CD8-positive, alpha-beta memory T cell (primary cell): ENCODE results near the gene STPG3. TPM values are rescaled to one million over a fixed set of nuclear protein-coding genes. Genes with fewer than 3 reads are reported as not detected.
"Not testable (repeated sequence)": the region's sequence is repeated elsewhere in the genome, so short reads cannot be mapped to it uniquely, and the experiment has no call there.

Source experiments
- CTCF ChIA-PET: fragments of 350-600 bp; sonication (Branson Sonifier 250); formaldehyde crosslinking; loops from one replicate; lab custom pipeline; 2021; ENCODE audit warnings: antibody characterized with exemption; lab: Charles Lee
- POLR2A ChIA-PET: fragments of 350-600 bp; sonication (Branson Sonifier 250); formaldehyde crosslinking; loops from one replicate; lab custom pipeline; 2021; ENCODE audit warnings: antibody characterized with exemption; lab: Charles Lee
- DNase-seq, 5 donors: peaks; one replicate each; pipeline versions ENCODE4 v3.0.0 to v3.0.0-alpha.2; 2020 to 2022; ENCODE audit warnings: mixed read lengths in 1 of 5
- H3K27ac ChIP-seq: one replicate; pipeline ENCODE4 v1.7.0; 2013; ENCODE audit warnings: low read depth, mild to moderate bottlenecking, low read length, moderate library complexity
- H3K27me3 ChIP-seq: 2 replicates; pipeline ENCODE4 v1.7.0; 2013; ENCODE audit warnings: low read length, mild to moderate bottlenecking; ENCODE audit not compliant: insufficient read depth, poor library complexity, severe bottlenecking
- H3K36me3 ChIP-seq: 2 replicates; pipeline ENCODE4 v1.7.0; 2013; ENCODE audit warnings: mild to moderate bottlenecking, low read length, moderate library complexity; ENCODE audit not compliant: insufficient read depth
- H3K4me1 ChIP-seq: 2 replicates; pipeline ENCODE4 v1.7.0; 2013; ENCODE audit warnings: mild to moderate bottlenecking, low read length, moderate library complexity; ENCODE audit not compliant: insufficient read depth
- H3K4me3 ChIP-seq: 2 replicates; pipeline ENCODE4 v1.7.0; 2013; ENCODE audit warnings: mild to moderate bottlenecking, low read length
- H3K9me3 ChIP-seq: 2 replicates; pipeline ENCODE4 v1.7.0; 2013; ENCODE audit warnings: mild to moderate bottlenecking, low read length
- H3K27ac Mint-ChIP-seq, 8 donors: one replicate each; pipeline ENCODE4 v1.8.0; 2020 to 2021; ENCODE audit warnings: mixed read lengths in 8 of 8, mild to moderate bottlenecking in 6 of 8, inconsistent platforms in 3 of 8, moderate library complexity in 3 of 8
- H3K27me3 Mint-ChIP-seq, 2 donors: one replicate each; pipeline ENCODE4 v1.8.0; 2020 to 2021; ENCODE audit warnings: mixed read lengths in 2 of 2, mild to moderate bottlenecking in 1 of 2, moderate library complexity in 1 of 2
- H3K36me3 Mint-ChIP-seq, 3 donors: one replicate each; pipeline ENCODE4 v1.8.0; 2020 to 2021; ENCODE audit warnings: mixed read lengths in 3 of 3, inconsistent platforms in 1 of 3, mild to moderate bottlenecking in 1 of 3
- H3K4me1 Mint-ChIP-seq, 3 donors: one replicate each; pipeline ENCODE4 v1.8.0; 2020 to 2021; ENCODE audit warnings: mixed read lengths in 3 of 3, inconsistent platforms in 1 of 3, mild to moderate bottlenecking in 1 of 3
- H3K4me3 Mint-ChIP-seq, 7 donors: one replicate each; pipeline ENCODE4 v1.8.0; 2020 to 2021; ENCODE audit warnings: mixed read lengths in 7 of 7, mild to moderate bottlenecking in 6 of 7, moderate library complexity in 4 of 7, inconsistent platforms in 2 of 7
- H3K9me3 Mint-ChIP-seq, 5 donors: one replicate each; pipeline ENCODE4 v1.8.0; 2020 to 2022; ENCODE audit warnings: mixed read lengths in 5 of 5, mild to moderate bottlenecking in 3 of 5, moderate library complexity in 2 of 5, inconsistent platforms in 1 of 5
- polyA plus RNA-seq: library from polyadenylated mRNA; unstranded; fragments of 300-500 nt; fragmentation: Illumina TruSeq; gene quantifications from one replicate; pipeline ENCODE4 v1.2.3, GENCODE V29; 2021
- total RNA-seq, 2 experiments: library from RNA; stranded (reverse); gene quantifications; one replicate each; pipeline ENCODE4 v1.2.3, GENCODE V29; 2021

STPG3 gene
- total and polyA plus RNA-seq, 3 experiments from 2014 or later, result 0.27 to 0.28 TPM; not detected in 1

DNA sequence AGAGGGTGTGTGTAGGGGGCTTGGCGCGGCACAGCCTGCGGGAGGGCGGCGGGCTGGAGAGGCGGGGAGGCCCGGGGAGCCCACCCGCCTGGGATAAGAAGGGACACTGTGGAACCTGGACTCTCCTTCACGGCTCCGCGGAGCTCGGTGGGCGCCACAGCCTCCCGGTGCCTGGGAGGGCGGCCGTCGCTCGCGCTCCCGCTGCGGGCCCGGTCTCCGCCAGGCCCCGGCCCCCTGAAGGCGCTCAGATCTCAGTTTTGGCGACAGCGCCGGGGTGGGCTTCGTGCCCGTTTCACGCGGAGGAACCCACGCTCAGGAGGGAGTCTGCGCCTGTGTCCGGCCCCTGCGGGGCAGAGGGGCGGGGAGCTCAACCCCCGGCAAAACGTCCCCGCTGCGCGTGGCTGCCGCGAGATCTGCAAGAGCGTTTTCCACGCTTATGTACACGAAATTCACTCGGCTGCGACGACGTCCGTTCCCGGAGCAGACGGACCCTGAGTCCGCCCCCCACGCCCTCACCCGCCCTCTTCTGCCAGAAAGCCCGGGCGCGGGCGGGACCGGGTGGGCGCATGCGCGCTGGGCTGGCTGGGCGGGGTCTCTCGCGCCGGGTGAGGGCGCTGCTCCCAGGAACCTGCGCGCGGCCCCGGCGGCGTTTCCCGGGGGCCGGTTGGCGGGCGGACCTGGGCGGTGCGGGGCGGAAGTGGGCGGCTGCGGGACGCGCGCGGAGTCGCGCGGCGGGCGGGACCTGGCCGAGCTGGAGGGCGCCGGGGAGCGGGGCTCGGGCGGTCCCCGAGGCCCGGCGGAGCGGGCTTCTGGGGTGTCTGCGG is 3.8 kb downstream of the STPG3 start, which contains the start of gene NELFB:
TSS of gene NELFB (plus strand) at position 704 of the 824 bp plus-strand sequence.
- ChIA-PET CTCF (interaction anchor here (1.2 to 6.2 kb wide), 6 partner anchors 14 to 169 kb away, joined by 3 to 43 read pairs (median 8); partner anchors contain the start of genes EXD3, NOXA1 and TUBB4B), POLR2A (interaction anchor here (1.0 to 5.4 kb wide), 5 partner anchors 13 to 160 kb away, joined by 3 to 83 read pairs (median 4); partner anchors contain the start of genes NDOR1, TMEM203, TPRN and TUBB4B)
- H3K36me3 ChIP-seq, result no peaks in the 10 kb centered on the region
- H3K4me3 ChIP-seq, result peak within 1 kb of the TSS; percentile 77
- Mint-ChIP-seq H3K36me3 (peaks cover 0 to 29% (median 0%) of the 10 kb centered on the region in 3 donors), H3K27ac (peak within 1 kb of the TSS in 7 of 8 donors; percentile 61 to 97 (median 84)), H3K9me3 (no peaks in the 10 kb centered on the region), H3K4me1 (peaks cover 8 to 25% (median 11%) of the 10 kb centered on the region in 3 donors), H3K27me3 (no peaks in the 10 kb centered on the region), H3K4me3 (peak within 1 kb of the TSS; percentile 86 to 96 (median 88))
- H3K27me3 ChIP-seq, result no peaks in the 10 kb centered on the region
- no peaks in the 10 kb centered on the region for H3K9me3 ChIP-seq
- DNase-seq, result peak; percentile 94 to 97 (median 95)
- peaks cover 18% of the 10 kb centered on the region for H3K4me1 ChIP-seq
- peak within 1 kb of the TSS; percentile 73 for H3K27ac ChIP-seq

GRCh38 chr9:137255448-137256114 is 4.5 kb downstream of the STPG3 start:
- Mint-ChIP-seq H3K4me1 (peaks cover 8 to 25% (median 11%) of the 10 kb centered on the region in 3 donors), H3K36me3 (peaks cover 0 to 29% (median 0%) of the 10 kb centered on the region in 3 donors), H3K4me3 (peak overlapping the region; percentile 86 to 93 (median 88)), H3K27me3 (no peaks in the 10 kb centered on the region), H3K27ac (peak overlapping the region in 6 of 8 donors; percentile 47 to 93 (median 70)), H3K9me3 (no peaks in the 10 kb centered on the region)
- peak in 1 of 5 donors; percentile 37 for DNase-seq
- ChIA-PET CTCF (interaction anchor here (1.4 to 6.2 kb wide), 5 partner anchors 15 to 168 kb away, joined by 5 to 43 read pairs (median 7); partner anchors contain the start of genes EXD3, NOXA1 and TUBB4B), POLR2A (interaction anchor here (1.2 to 5.4 kb wide), 2 partner anchors 14 to 55 kb away, joined by 3 to 83 read pairs; partner anchors contain the start of genes TPRN and TUBB4B)
- Histone ChIP-seq H3K27me3 (no peaks in the 10 kb centered on the region), H3K36me3 (no peaks in the 10 kb centered on the region), H3K27ac (peak overlapping the region; percentile 73), H3K4me3 (peak overlapping the region; percentile 72), H3K9me3 (no peaks in the 10 kb centered on the region), H3K4me1 (peaks cover 18% of the 10 kb centered on the region)

DNA sequence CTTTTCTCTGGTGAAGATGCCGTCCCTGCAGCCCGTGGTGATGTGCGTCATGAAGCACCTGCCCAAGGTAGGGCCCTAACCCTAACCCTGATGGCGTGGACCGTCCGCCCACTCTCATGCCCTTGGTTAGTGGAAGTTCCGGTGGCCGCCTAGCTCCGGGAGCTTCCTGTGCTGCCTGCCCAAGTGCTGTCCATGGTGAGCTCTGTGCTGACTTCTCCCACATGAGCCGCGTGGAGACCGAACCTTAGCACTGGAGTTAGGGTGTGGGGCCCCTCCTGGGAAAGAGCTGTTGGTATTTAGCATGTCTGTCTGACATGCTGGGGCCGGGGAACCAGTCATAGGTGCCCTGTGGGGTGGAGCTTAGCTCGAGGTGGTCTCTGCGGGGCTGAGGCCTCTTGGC is 5.3 kb downstream of the STPG3 start:
- no peaks in the 10 kb centered on the region for H3K27me3 ChIP-seq
- POLR2A ChIA-PET, result interaction anchor here (5.4 kb wide), 1 partner anchor 15 kb away, joined by 83 read pairs; the partner anchor contains the start of gene TUBB4B
- no peak for DNase-seq
- Mint-ChIP-seq H3K4me3 (peak overlapping the region; percentile 86 to 93 (median 88)), H3K4me1 (peaks cover 8 to 25% (median 11%) of the 10 kb centered on the region in 3 donors), H3K36me3 (peaks cover 0 to 29% (median 0%) of the 10 kb centered on the region in 3 donors), H3K27ac (peak overlapping the region in 3 of 8 donors; percentile 61 to 81 (median 61)), H3K9me3 (no peaks in the 10 kb centered on the region), H3K27me3 (no peaks in the 10 kb centered on the region)
- CTCF ChIA-PET, result interaction anchor here (1.4 to 6.2 kb wide), 5 partner anchors 15 to 167 kb away, joined by 5 to 43 read pairs (median 7); partner anchors contain the start of genes EXD3, NOXA1 and TUBB4B
- no peak overlapping the region for H3K27ac ChIP-seq
- H3K4me3 ChIP-seq, result peak overlapping the region; percentile 72
- no peaks in the 10 kb centered on the region for H3K36me3 ChIP-seq
- H3K4me1 ChIP-seq, result peaks cover 18% of the 10 kb centered on the region
- no peaks in the 10 kb centered on the region for H3K9me3 ChIP-seq

GRCh38 chr9:137256856-137257255 is 5.8 kb downstream of the STPG3 start:
- ChIA-PET POLR2A (interaction anchor here (5.4 kb wide), 1 partner anchor 15 kb away, joined by 83 read pairs; the partner anchor contains the start of gene TUBB4B), CTCF (interaction anchor here (1.4 to 6.2 kb wide), 5 partner anchors 16 to 167 kb away, joined by 5 to 43 read pairs (median 7); partner anchors contain the start of genes EXD3, NOXA1 and TUBB4B)
- Mint-ChIP-seq H3K36me3 (peaks cover 0 to 33% (median 2%) of the 10 kb centered on the region in 3 donors), H3K4me1 (peaks cover 9 to 25% (median 16%) of the 10 kb centered on the region in 3 donors), H3K27ac (peak overlapping the region in 3 of 8 donors; percentile 51 to 81 (median 61)), H3K9me3 (no peaks in the 10 kb centered on the region), H3K27me3 (no peaks in the 10 kb centered on the region), H3K4me3 (peak overlapping the region; percentile 86 to 93 (median 88))
- Histone ChIP-seq H3K27me3 (no peaks in the 10 kb centered on the region), H3K27ac (no peak overlapping the region), H3K4me3 (no peak overlapping the region), H3K4me1 (peaks cover 18% of the 10 kb centered on the region), H3K9me3 (no peaks in the 10 kb centered on the region), H3K36me3 (no peaks in the 10 kb centered on the region)
- no peak for DNase-seq

- CTCF ChIA-PET, result interaction anchor here (0.8 kb wide), 1 partner anchor 135 kb away, joined by 3 read pairs; no protein-coding TSS in a partner anchor
- POLR2A ChIA-PET, H3K27me3 ChIP-seq, H3K4me1 Mint-ChIP-seq, H3K27me3 Mint-ChIP-seq, H3K9me3 Mint-ChIP-seq, H3K27ac ChIP-seq, H3K4me3 Mint-ChIP-seq, H3K27ac Mint-ChIP-seq, DNase-seq, H3K4me1 ChIP-seq, H3K36me3 ChIP-seq, H3K9me3 ChIP-seq, H3K4me3 ChIP-seq: not testable (repeated sequence)
- H3K36me3 Mint-ChIP-seq, result peaks cover 0 to 54% (median 4%) of the 10 kb centered on the region in 3 donors
Observed at GRCh38 chr9:137262173-137262908, 11.3 kb downstream of the STPG3 start.

DNA sequence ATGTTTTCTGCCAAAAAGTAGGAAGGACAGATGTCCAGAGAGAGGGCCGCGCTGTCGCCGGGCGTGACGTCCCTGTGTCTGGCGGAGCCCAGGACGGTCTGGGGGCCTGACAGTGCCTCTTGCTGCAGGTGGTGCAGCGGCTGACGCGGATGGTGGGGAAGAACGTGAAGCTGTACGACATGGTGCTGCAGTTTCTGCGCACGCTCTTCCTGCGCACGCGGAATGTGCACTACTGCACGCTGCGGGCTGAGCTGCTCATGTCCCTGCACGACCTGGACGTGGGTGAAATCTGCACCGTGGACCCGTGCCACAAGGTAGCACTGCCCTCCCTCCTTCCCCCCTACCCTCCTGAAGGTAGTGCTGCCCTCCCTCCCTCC is 11.8 kb downstream of the STPG3 start:
- Histone ChIP-seq H3K36me3 (peaks cover 4% of the 10 kb centered on the region), H3K27ac (no peak overlapping the region), H3K9me3 (no peaks in the 10 kb centered on the region), H3K4me1 (no peaks in the 10 kb centered on the region), H3K4me3 (no peak overlapping the region), H3K27me3 (no peaks in the 10 kb centered on the region)
- H3K27me3 Mint-ChIP-seq, result no peaks in the 10 kb centered on the region
- H3K27ac Mint-ChIP-seq, result no peak overlapping the region
- peaks cover 1 to 5% (median 4%) of the 10 kb centered on the region in 3 donors for H3K4me1 Mint-ChIP-seq
- DNase-seq, result no peak
- H3K4me3 Mint-ChIP-seq, result no peak overlapping the region
- CTCF ChIA-PET, result interaction anchor here (0.8 kb wide), 1 partner anchor 135 kb away, joined by 3 read pairs; no protein-coding TSS in a partner anchor
- no peaks in the 10 kb centered on the region for H3K9me3 Mint-ChIP-seq
- POLR2A ChIA-PET, result no interaction called here
- peaks cover 0 to 58% (median 7%) of the 10 kb centered on the region in 3 donors for H3K36me3 Mint-ChIP-seq

DNA sequence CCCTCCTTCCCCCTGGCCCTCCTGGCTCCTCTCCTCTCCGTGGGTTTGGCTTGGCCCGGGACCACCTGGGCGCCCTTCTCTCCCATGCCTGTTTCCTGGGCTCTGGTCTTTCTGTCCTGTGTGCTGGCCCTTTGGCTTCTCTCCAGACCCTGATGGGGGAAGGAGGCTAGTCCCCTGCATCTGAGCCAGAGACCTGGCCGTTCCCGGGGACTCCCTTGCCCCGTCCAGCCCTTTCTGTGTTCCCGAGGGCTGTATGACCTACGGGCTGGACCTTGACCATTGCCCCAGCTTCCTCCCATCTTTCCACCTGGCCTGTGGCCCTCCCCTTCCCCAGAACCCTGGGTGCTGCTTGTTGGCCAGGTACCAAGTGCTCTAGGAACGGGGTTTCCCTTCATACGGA is 12.4 kb downstream of the STPG3 start:
- Mint-ChIP-seq H3K36me3 (peaks cover under 1 to 60% (median 7%) of the 10 kb centered on the region in 3 donors), H3K4me3 (no peak overlapping the region), H3K27ac (no peak overlapping the region), H3K4me1 (peaks cover 1 to 6% (median 4%) of the 10 kb centered on the region in 3 donors), H3K9me3 (no peaks in the 10 kb centered on the region), H3K27me3 (no peaks in the 10 kb centered on the region)
- Histone ChIP-seq H3K27me3 (no peaks in the 10 kb centered on the region), H3K4me1 (no peaks in the 10 kb centered on the region), H3K9me3 (no peaks in the 10 kb centered on the region), H3K27ac (no peak overlapping the region), H3K36me3 (peaks cover 4% of the 10 kb centered on the region), H3K4me3 (no peak overlapping the region)
- ChIA-PET CTCF (no interaction called here), POLR2A (no interaction called here)
- no peak for DNase-seq
